ENCODE data around the gene SERPINE3.

Gene SERPINE3

DNA sequence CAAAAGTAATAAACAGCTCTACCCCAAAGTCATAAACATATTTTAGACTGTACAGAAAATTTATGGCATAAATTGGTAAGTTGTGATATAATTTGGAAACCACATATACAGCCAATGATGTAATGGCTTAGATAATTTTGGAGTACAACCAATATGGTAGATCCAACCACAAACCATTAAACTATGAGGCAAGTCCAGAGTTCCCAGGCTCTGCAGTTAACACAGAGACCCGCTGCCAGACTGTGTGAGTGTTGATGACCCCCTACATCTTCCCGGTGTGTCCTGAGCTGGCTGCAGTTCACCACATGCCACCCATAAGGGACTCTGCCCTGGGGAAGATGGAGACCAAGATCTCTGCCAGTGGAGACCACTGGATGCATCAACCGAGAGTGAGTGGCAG is 9.9 kb upstream of the SERPINE3 start:
- DNase-seq = no peak

DNA sequence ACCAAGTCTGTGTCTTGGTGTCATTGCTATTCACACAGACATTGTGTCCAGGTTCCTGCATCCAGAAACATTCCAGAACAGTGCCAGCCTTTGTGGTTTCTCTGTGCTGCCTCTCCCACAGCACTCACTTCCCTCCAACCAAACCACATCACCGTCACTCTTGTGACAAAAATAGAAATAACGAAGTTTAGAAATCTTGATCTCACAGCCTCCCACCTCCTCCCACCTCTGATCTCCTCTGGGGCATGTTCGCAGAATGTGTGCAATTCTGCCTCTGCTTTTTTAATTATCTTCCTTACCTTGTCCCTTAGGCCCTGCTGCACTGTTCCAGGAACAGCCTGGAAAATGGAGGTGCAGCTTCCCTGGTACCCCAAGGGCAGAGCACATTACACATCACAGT is 8.7 kb upstream of the SERPINE3 start:
- no peak for DNase-seq

DNA sequence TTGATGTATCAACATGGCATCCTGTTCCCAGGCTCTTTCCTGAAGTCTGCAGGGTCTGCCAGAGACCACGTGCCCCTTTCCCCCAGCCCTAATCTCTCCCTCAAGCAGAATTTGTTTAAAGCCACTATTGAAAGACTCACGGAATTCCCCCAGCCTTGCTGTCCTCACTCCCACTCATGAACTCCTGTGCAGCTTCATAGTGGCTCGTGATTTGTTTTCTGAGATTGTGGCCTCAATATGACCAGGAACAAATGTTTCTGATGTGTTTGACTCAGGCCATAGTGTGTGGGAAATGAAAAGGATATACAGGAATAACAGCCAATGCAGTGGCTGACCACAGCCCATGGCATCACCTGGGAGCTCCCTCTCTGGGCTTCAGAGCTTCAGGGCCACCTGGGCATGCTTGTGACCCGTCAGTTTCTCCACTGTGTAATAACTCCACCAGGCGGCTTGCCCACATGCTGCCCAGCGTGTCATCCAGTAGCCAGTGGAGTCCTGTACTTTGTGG is 8.1 kb upstream of the SERPINE3 start:
- DNase-seq = no peak

DNA sequence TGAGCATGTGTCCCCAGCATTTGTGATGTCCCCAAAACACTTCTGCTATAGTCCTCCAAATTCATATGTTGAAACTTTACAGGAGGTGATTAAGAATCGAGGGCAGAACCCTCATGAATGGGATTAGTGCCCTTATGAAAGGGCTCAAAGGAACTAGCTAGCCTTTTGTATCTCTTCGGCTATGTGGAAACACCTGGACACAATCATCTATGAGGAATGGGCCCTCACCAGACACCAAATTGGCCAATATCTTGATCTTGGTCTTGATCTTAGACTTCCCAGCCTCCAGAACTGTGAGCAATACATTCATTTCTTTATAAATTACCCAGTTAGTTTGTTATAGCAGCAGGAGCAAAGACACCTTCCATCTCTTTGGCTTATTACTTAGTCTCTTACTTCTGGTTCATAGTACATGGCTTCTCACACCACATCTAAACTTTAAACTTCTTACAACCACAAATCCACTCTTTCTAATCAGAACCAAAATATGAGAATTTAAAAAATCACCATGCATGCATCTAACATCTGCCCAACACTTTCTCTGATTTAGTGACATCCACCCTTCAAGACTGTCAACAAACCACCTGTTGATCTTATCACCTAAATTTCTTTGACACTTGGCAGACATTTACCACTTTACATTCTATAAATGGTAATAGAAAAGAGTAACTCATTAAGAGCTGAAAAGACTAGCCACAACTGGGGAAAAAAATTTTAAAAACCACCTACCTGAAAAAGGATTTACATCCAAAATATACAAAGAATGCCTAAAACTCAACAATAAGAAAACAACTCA is 6.7 kb upstream of the SERPINE3 start:
- no peak for DNase-seq

DNA sequence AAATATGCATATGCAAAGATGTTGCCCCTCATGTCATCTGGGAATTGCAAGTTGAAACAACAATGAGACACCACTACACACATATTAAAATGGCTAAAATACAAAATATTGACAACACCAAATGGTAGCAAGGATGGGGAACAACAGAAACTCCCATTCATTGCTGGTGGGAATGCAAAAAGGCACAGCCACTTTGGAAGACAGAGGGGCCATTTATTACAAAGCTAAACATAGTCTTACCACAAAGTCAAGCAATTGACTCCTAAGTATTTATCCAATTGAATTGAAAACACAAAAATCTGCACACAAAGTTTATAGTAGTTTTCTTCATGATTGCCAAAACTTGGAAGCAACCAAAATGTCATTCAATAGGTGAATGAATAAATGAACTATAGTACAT is 6.1 kb upstream of the SERPINE3 start:
- DNase-seq = no peak

DNA sequence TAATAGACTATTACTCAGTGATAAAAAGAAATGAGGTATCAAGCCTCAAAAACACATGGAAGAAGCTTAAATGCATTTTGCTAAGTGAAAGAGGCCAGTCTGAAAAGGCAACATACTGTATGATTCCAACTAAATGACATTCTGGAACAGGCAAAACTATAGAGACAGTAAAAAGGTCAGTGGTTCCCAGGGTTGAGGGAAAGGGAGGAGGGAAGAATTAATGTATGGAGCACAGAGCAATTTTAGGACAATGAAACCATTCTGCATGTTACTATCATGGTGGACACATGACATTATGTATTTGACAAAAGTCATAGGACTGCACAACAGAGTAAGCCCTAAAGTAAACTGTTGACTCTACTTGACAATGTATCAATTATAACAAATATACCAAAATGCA is 5.7 kb upstream of the SERPINE3 start:
- no peak for DNase-seq

DNA sequence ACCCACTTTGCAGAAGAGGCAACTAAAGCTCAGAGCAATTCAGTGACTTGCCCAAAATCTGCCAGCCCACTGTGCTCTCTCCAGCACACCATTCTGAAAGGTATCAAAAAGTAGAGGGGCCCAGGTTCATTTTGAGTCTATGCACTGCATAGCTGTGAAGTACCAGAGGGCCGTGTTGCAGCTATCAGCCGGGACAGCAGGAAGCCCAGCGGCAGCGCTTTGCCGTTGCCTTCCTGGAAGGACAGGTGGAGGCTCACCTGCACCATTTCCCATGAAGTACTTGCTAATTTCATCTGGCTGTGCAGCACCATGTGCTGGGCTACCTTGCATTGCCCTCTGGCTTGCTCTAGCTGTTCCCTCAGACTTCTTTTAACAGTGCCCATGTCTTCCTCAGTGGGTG is 2.7 kb upstream of the SERPINE3 start:
- no peak for DNase-seq

DNA sequence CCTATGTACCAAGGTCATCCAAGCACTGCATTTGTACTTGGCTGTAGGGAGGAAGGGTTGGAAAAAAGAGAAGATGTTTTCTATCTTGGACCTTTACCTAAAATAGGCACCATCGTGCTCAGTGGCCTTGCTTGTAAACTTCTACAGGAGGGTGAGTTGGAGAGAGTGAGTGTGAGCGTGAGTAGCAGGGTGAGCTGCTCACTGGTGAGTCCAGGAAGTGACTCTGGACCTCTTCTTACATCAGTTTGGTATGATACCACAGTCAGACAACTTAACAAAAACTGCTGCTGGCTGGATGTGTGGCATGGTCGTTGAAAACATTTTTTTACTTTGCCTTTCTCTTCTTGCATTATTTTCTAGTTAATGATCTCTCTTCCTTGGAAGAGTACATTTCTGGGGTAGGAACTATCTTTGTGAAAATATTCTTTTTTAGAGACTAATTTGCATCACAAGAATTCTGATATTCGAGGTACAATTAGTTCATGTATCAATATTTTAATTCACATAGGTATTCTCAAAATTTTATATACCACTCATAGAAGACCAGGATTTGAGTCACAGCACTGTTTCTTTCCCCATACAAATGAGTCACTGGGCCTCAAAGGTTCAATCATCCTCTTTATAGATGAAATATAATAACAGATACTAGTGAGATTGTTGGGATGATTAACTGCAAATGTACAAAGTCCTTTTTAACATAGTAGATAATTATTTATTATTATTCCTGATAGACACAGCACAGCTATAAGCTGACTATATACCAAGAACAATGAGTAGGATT is 651 bp downstream of the SERPINE3 start:
- no peak for DNase-seq

DNA sequence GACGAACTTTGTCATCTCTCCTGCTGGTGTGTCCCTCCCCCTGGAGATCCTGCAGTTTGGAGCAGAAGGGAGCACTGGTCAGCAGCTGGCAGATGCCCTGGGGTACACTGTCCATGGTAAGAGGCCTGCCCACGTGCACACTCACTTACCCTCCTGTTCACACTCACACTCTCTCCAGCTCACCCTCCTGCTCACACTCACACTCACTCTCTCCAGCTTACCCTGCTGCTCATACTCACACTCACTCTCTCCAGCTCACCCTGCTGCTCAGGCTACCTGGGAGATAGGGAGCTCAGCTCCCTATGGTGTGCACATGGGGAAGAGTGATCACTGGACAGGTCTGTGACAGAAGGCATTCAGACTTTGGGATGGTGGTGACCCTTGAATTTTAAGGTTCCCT is 1.7 kb downstream of the SERPINE3 start:
- no peak for DNase-seq

DNA sequence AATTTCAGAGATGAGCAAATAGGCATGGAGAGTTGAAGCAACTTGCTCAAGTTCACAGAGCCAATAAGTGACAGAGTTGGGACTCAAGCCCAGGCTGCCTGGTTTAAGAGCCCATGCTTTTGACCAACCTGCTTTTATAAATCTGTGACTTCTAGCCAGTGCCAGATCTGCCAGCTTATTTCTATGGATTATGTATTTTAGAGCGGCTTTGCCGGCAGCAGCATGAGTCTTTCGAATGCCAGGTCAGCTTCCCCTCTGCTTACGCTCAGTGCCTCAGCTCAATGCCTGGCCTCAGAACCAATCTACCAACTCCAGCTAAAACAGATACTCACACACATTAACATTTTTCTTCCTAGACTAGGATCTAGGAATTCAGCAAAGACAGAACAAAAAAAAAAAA is 2.3 kb downstream of the SERPINE3 start:
- no peak for DNase-seq

DNA sequence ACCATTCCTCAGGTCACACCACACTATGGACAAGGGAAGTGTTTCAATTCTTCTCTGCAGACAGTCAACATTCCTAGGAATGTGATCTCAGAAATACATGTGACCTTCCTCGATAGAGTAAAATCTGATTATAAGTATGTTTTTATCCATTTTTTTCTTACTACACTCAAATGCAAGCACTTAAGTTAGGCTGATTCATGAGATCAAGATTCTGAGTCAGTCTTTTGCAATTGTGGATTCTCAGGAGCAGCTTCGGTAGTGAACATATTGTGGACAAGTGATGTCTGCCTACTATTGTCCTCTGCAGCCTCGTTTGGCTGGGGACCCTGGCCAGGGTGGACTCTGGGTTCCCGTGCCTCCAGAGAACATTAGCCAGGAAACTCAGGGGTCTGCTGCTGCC is 3.2 kb downstream of the SERPINE3 start:
- no peak for DNase-seq

DNA sequence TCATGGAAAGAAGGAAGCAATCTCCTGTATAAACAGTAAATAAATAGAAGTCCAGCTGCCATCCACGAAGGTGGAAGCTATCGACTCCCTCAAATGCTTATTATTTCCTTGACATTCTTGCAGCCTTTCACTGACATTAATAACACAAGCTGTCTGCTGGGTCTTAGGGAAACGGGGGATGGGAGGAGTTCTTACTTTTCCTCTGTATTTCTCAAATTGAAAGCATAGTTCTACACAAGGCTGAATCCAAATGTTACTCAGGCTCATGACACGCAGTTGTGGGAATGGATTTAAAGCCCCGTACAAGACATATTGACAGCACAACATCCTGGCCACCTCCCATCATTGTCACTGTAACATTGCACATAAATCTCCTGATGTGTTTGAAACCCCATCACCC is 4.0 kb downstream of the SERPINE3 start:
- no peak for DNase-seq

DNA sequence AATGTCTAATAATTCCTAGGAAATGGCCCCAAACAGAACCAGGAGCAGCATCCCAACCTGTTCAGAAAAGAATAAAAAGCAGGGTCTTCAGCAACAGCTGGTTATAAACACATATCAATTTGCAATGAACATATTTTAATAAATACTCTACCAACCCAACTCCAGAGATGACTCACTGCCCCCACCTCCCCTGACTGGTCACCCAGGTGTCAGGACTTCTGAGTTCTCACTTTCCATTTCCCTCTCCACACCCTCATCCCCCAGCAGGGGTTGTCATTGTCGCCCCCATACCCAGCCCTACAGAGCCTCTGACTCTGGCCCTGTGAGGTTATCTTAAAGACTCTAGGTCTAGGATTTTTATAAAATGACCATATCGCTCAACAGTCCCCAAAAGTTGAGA is 6.9 kb downstream of the SERPINE3 start:
- no peak for DNase-seq

DNA sequence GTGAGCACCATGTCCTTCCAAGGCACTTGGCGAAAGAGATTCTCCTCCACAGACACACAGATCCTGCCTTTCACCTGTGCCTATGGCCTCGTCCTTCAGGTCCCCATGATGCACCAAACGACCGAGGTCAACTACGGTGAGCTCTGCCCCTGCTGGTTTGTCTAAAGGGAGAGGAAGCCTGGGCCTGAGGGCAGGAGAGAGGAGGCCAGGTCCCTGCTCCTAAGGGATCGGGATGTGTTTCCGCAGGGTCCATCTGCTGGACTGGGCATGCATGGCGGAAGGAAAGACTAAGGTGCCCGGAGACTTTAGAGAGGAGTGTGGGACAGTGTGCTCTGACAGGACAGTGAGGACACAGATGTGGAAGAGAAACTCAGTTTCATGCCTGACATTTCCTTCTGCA is 7.6 kb downstream of the SERPINE3 start:
- no peak for DNase-seq

DNA sequence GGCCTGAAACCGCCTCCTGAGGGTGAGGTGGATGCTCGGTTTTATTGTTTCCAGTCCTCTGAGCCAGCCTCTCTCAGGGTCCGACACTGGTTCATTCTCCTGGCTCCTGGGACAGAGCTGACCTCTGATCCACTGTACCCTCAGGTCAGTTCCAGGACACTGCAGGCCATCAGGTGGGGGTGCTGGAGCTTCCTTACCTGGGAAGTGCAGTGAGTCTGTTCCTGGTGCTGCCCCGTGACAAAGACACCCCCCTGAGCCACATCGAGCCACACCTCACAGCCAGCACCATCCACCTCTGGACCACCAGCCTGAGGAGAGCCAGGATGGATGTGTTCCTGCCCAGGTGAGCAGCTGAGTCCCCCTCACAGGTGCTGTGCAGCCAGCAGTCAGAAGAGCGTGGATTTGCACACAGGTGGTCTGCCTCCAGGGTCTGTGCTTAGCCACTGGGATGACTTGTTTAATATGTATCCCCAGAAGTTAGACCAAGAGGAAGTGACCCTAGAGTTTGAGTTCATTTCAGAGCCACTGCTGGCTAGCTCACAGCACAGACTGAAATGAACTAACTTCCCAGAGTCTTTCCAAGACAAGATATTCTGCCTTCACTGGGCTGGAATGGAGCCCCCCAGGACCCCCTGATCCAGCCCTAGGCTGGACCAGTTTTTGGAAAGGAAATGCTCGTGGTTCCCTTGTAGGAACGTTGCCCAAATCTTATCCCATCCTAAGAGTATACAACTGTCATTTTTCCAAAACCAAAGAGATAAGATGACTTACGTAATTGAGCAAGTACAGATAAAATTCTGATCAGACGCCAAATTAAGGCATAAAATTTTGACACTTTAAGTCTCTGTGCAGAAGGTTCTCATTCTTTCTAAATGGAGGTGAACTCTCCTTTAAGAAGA is 8.8 kb downstream of the SERPINE3 start:
- DNase-seq = no peak

DNA sequence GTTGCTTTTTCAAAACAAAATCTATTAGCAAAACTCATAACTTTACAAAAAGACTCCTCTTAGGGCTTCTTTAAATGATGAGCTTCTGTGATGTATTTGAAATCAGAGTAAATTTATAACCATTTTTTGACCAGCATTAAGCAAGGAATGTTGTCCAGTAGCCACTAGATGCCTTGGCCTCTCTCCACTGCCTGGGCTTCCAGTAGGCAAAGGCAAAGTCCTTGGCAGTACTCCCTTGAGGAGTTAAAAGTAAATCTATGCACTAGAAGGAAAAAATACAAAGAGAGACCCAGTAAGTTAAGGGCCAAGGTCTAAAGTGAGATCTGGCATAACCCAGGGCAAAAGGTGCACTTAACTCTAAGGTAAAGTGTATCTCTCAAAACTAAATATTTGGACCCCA is 9.5 kb downstream of the SERPINE3 start:
- DNase-seq = no peak

DNA sequence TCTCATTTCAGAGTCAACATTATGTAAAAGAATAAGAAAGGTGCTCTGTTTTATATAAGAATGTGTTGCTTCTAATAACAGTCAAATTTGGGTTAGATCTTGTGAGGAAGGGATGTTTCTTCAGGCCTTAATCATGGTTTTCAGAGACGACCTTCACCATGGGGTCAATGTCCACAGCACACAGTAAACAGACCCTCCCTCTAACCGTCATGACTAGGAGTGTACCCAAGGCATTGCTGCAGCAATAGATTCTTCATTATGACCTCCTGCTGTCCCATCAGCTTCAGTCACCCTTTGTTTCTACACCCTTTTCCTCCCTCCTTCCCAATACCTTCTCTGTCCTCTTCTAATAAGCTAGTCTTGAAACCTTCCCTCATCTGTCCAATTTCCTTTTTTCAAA is 15.7 kb downstream of the SERPINE3 start:
- DNase-seq = no peak

DNA sequence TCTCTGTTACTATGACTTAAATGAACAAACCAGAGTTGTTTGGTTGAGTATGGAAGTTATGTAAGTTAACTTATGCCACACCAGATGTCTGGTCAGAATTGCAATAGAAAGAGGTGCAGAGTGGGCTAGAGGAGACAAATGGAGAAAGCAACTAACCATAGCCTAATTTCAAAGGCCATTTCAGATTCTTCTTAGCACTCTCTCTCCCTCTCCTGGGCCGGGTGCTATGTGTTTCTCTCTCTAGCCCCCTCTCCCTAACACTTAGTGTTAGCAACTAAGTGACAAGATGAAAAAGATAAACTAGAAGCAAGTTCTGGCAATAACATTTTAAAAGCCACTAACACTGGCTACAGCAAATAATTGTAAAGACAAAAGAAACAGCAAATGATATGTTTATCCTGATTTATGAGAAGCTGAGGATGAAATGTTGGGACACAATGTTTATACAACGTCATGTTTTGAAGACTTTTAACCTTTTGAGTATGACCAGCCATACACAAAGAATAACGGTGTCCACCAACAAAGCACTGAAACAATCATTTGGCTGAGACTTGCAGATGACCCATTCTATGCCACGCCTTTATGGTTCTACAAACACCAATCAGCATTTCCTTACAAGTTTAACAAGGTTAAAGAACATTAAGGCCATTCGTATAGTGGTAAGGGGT is 18.6 kb downstream of the SERPINE3 start:
- no peak for DNase-seq

DNA sequence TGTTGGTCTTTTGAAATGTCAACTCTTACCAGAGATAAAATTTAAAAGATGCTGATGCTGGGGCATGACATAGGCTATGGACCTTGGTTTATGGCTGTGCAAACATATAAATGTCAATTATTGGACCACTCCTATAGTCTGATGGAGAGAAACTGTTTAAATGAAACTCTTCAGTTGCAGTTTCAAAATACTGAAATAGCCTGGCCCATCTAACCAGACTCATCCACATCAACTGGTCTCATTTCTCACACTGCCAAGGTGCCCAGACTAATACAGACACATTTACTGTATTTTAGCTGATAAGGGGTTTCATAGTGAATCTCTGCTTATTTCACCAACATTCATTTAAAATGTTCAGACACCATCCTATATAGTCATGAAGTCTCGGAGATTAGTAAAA is 19.9 kb downstream of the SERPINE3 start:
- DNase-seq = no peak

DNA sequence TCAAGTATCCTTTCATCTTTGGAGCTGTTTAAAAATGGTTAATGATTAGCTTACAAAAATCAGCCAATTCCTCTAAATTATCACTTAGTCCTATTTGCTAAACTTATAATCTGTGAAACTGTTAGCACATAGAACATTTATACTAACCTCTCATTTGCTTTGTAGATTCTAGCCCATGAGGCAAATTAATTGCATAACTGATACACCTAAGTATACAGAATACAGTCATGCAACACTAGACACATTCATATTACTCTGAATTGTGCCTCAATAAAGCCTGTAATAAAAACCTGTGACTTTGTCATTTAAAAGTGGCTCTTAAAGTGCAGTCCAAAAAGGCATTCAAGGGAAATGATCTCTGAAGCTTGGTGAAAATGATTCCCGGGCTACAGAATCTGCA is 21.0 kb downstream of the SERPINE3 start:
- DNase-seq = no peak

DNA sequence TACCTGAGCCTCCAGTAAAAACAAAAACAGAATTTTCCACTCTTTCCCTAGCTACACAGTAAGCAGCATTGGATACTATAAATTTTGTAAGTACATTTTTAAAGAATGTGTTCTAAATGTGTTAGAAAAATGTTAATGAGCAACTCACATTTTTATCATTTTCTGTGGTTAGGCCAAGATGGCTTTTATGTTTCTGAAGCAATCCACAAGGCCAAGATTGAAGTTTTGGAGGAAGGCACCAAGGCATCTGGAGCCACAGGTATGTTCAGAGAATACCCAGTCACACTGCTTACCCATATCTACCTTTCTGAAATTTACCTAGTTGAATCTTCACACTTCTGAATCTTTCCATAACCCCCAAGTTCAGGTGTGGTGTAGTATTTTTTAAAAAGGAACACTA is 21.6 kb downstream of the SERPINE3 start:
- no peak for DNase-seq

DNA sequence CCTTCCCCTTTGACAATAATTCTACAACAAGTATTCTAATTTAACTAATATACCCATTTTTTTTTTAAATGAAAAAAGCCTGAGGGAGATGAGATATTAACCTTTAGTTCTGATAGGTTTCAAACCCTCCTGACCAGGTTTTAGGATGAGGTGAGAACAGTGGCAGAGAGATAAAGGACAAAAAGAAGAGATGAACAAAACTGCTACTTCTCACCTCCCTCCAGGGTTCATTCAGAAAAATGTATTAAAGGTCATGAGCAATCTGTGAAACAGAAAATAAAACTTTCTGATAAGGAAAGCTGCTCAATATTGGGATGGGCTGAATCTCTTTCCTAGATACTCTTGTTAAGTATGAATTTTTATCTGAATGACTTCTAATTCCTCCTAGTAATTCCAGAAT is 24.1 kb downstream of the SERPINE3 start:
- DNase-seq = no peak
